ENCODE results near the gene PTPN1. TPM values are rescaled to one million over a fixed set of nuclear protein-coding genes. Genes with fewer than 3 reads are reported as not detected.

The PTPN1 gene
- polyA plus RNA-seq, 3 donors, result 12.4 to 21.4 (median 19.1) TPM

DNA sequence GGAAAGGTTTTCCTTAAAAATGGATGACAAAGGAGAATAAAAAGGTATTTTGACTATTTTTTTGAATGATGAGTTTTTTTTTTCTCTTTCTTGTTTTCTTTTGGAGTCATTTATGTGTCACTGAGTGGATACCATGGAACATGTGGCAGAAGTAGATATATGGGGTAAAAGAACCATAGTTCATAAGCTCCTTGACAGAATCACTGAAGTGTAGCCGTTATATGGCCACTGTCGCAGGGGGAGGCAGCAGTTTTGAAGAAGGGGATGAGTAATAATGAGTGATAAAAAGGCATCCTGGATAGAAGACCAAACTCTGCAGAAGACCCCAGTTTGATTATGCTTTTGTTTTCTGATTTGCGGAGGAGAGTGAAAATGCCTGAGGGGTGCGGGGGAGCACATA lies 15.5 kb downstream of the PTPN1 start:
- Histone ChIP-seq H3K9me3 (replicated peaks in 1 of 2; ENCODE audit: control insufficient read depth in 1 of 2, insufficient read depth in 1 of 2, low read length in 2 of 2) (no peaks in the 10 kb centered on the region), H3K4me2 (replicated peaks; ENCODE audit: extremely low read depth, low read length, poor library complexity, severe bottlenecking) (no peak overlapping the region), H3K27me3 (ENCODE audit: control insufficient read depth in 2 of 2, insufficient read depth in 2 of 2, low read length in 2 of 2) (no peaks in the 10 kb centered on the region), H3K27ac (ENCODE audit: low read depth in 1 of 2, low read length in 2 of 2) (no peak overlapping the region), H3K4me1 (ENCODE audit: control insufficient read depth in 1 of 2, insufficient read depth in 2 of 2, low read length in 2 of 2) (peaks cover 41 to 61% of the 10 kb centered on the region in 2 donors), H3K4me3 (replicated peaks in 1 of 3; ENCODE audit: low read depth in 2 of 3, low read length in 3 of 3) (no peak overlapping the region), H3K36me3 (replicated peaks in 1 of 2; ENCODE audit: control insufficient read depth in 1 of 2, insufficient read depth in 2 of 2, low read length in 2 of 2) (no peaks in the 10 kb centered on the region), H4K20me1 (ENCODE audit: insufficient read depth, low read length) (peaks cover 99% of the 10 kb centered on the region), H3K79me2 (ENCODE audit: insufficient read depth, low read length) (peaks cover 100% of the 10 kb centered on the region), H2AFZ (ENCODE audit: insufficient read depth, low read depth, low read length, poor library complexity, severe bottlenecking) (no peak overlapping the region), H3K9ac (ENCODE audit: insufficient read depth, low read length, poor library complexity, severe bottlenecking) (no peak overlapping the region)
- DNase-seq, result no peak
- 96% methylated on average over 4 of the region's 4 CpGs for WGBS (ENCODE audit: insufficient coverage)
- TF ChIP-seq, protein P1, sequence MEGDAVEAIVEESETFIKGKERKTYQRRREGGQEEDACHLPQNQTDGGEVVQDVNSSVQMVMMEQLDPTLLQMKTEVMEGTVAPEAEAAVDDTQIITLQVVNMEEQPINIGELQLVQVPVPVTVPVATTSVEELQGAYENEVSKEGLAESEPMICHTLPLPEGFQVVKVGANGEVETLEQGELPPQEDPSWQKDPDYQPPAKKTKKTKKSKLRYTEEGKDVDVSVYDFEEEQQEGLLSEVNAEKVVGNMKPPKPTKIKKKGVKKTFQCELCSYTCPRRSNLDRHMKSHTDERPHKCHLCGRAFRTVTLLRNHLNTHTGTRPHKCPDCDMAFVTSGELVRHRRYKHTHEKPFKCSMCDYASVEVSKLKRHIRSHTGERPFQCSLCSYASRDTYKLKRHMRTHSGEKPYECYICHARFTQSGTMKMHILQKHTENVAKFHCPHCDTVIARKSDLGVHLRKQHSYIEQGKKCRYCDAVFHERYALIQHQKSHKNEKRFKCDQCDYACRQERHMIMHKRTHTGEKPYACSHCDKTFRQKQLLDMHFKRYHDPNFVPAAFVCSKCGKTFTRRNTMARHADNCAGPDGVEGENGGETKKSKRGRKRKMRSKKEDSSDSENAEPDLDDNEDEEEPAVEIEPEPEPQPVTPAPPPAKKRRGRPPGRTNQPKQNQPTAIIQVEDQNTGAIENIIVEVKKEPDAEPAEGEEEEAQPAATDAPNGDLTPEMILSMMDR (IDR thresholded peaks at IDR 0.05), result no peak
- Mint-ChIP-seq H3K4me3 (no peak overlapping the region), H3K9me3 (peaks cover 0 to 2% (median 0%) of the 10 kb centered on the region in 7 donors), H3K27me3 (ENCODE audit: low read depth in 3 of 3) (no peaks in the 10 kb centered on the region), H3K4me1 (peaks cover 39% of the 10 kb centered on the region), H3K27ac (no peak overlapping the region), H3K36me3 (peaks cover 9 to 15% of the 10 kb centered on the region in 2 donors)
- intact Hi-C loops (cut with micrococcal nuclease), result loop anchor here in 1 of 2 donors (5.0 to 10.0 kb wide), 2 partner anchors 47 to 51 kb away; no protein-coding TSS in a partner anchor

DNA sequence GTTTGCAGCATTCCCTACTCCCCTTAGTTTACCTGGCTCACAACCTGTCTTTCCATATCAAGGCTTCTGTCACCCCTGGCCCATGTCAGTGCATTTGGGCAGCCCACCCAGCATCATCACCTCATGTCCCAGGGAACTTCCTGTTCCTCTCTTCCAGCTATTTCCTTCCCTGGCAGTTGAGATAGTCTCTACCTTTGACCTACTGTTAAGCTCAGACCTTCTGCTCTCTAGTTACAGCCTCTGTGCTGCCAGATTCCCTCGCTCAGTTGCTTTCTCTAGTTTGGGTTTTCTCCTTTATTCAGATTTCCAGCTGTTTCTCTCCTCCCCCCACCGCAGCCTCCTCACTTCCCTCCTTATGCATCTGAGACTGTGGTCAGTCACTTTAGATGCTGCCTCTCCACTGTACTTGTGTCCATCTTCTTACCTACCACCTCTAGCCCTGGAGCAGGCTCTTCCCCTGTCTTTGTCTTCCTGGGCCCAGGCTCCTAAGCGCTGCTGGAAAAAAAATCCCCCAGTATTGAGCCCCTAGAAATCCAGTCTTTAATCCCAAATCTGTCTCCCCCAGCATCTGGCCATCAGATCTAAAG lies 16.3 kb downstream of the PTPN1 start:
- no peak for DNase-seq
- Mint-ChIP-seq H3K27ac (no peak overlapping the region), H3K4me3 (no peak overlapping the region), H3K9me3 (peaks cover 0 to 2% (median 0%) of the 10 kb centered on the region in 7 donors), H3K27me3 (ENCODE audit: low read depth in 3 of 3) (no peaks in the 10 kb centered on the region), H3K4me1 (peaks cover 35% of the 10 kb centered on the region), H3K36me3 (peaks cover 12 to 13% of the 10 kb centered on the region in 2 donors)
- Histone ChIP-seq H3K27me3 (ENCODE audit: control insufficient read depth in 2 of 2, insufficient read depth in 2 of 2, low read length in 2 of 2) (no peaks in the 10 kb centered on the region), H3K79me2 (ENCODE audit: insufficient read depth, low read length) (peaks cover 100% of the 10 kb centered on the region), H3K9me3 (replicated peaks in 1 of 2; ENCODE audit: control insufficient read depth in 1 of 2, insufficient read depth in 1 of 2, low read length in 2 of 2) (no peaks in the 10 kb centered on the region), H2AFZ (ENCODE audit: insufficient read depth, low read depth, low read length, poor library complexity, severe bottlenecking) (no peak overlapping the region), H3K36me3 (replicated peaks in 1 of 2; ENCODE audit: control insufficient read depth in 1 of 2, insufficient read depth in 2 of 2, low read length in 2 of 2) (no peaks in the 10 kb centered on the region), H3K27ac (ENCODE audit: low read depth in 1 of 2, low read length in 2 of 2) (peak overlapping the region in 1 of 2 donors; percentile 41), H3K4me3 (replicated peaks in 1 of 3; ENCODE audit: low read depth in 2 of 3, low read length in 3 of 3) (no peak overlapping the region), H3K9ac (ENCODE audit: insufficient read depth, low read length, poor library complexity, severe bottlenecking) (no peak overlapping the region), H3K4me1 (ENCODE audit: control insufficient read depth in 1 of 2, insufficient read depth in 2 of 2, low read length in 2 of 2) (peaks cover 34 to 53% of the 10 kb centered on the region in 2 donors), H4K20me1 (ENCODE audit: insufficient read depth, low read length) (peaks cover 99% of the 10 kb centered on the region), H3K4me2 (replicated peaks; ENCODE audit: extremely low read depth, low read length, poor library complexity, severe bottlenecking) (no peak overlapping the region)
- WGBS (ENCODE audit: insufficient coverage), result 73% methylated on average over 3 of the region's 3 CpGs
- intact Hi-C loops (cut with micrococcal nuclease), result loop anchor here in 1 of 2 donors (5.0 to 10.0 kb wide), 2 partner anchors 46 to 52 kb away; no protein-coding TSS in a partner anchor
- TF ChIP-seq, protein P1 (IDR thresholded peaks at IDR 0.05), result no peak
